Stimulated activated naive CD4-positive, alpha-beta T cell treated with Interleukin-2 at 50 U/mL for 16 hours (primary cell): ENCODE data around the gene C14orf119.
"Not testable (repeated sequence)": the region's sequence is repeated elsewhere in the genome, so short reads cannot be mapped to it uniquely, and the experiment has no call there.

Source experiments
- DNase-seq: peaks from one replicate; lab custom pipeline; 2025; lab: John Stamatoyannopoulos, UW

Gene C14orf119

GRCh38 chr14:23089498-23090253 lies 5.6 kb upstream of the C14orf119 start:
- DNase-seq, result no peak

GRCh38 chr14:23090254-23090636 lies 5.1 kb upstream of the C14orf119 start:
- no peak for DNase-seq

- DNase-seq, result no peak
Observed at GRCh38 chr14:23091294-23092225, 3.7 kb upstream of the C14orf119 start.

GRCh38 chr14:23093104-23093503 lies 2.2 kb upstream of the C14orf119 start:
- DNase-seq, result no peak

- DNase-seq, result no peak
Observed at GRCh38 chr14:23093526-23093925, 1.8 kb upstream of the C14orf119 start.

- DNase-seq, result no peak
Observed at GRCh38 chr14:23093991-23094665, 1.2 kb upstream of the C14orf119 start.

GRCh38 chr14:23094666-23095195 lies 574 bp upstream of the C14orf119 start, which contains the start of gene ACIN1:
Gene ACIN1 (minus strand): TSS chr14:23095136. CDS start chr14:23095112, 24 bp downstream.
- no peak for DNase-seq

- no peak for DNase-seq
Observed at GRCh38 chr14:23097786-23098185, 2.5 kb downstream of the C14orf119 start.

GRCh38 chr14:23099212-23099861 lies 4.0 kb downstream of the C14orf119 start:
- DNase-seq, result no peak

- DNase-seq, result no peak
Observed at GRCh38 chr14:23101213-23101970, 6.1 kb downstream of the C14orf119 start.

- no peak for DNase-seq
Observed at GRCh38 chr14:23101986-23102625, 6.8 kb downstream of the C14orf119 start.

- DNase-seq, result no peak
Observed at GRCh38 chr14:23102801-23103200, 7.5 kb downstream of the C14orf119 start.

- DNase-seq, result no peak
Observed at GRCh38 chr14:23103581-23103980, 8.3 kb downstream of the C14orf119 start.

- no peak for DNase-seq
Observed at GRCh38 chr14:23104070-23104590, 8.8 kb downstream of the C14orf119 start.

GRCh38 chr14:23104591-23105347 lies 9.5 kb downstream of the C14orf119 start, which contains the start of gene CIROP:
Gene CIROP (minus strand): TSS chr14:23104989. CDS start chr14:23104920, 69 bp downstream.
- DNase-seq, result no peak

GRCh38 chr14:23105348-23105824 lies 10.1 kb downstream of the C14orf119 start:
- DNase-seq, result no peak

- no peak for DNase-seq
Observed at GRCh38 chr14:23106747-23107045, 11.4 kb downstream of the C14orf119 start.

GRCh38 chr14:23107620-23108019 lies 12.3 kb downstream of the C14orf119 start:
- not testable (repeated sequence) for DNase-seq

- DNase-seq, result not testable (repeated sequence)
Observed at GRCh38 chr14:23108169-23108568, 12.9 kb downstream of the C14orf119 start.
